ENCODE measurements around the gene MDN1. TPM values are rescaled to one million over a fixed set of nuclear protein-coding genes. Genes with fewer than 3 reads are reported as not detected.

The MDN1 gene
- total and polyA plus RNA-seq, 2 of the 4 experiments (the other 2 are of a cell fraction): 7.7 to 26.7 TPM

DNA sequence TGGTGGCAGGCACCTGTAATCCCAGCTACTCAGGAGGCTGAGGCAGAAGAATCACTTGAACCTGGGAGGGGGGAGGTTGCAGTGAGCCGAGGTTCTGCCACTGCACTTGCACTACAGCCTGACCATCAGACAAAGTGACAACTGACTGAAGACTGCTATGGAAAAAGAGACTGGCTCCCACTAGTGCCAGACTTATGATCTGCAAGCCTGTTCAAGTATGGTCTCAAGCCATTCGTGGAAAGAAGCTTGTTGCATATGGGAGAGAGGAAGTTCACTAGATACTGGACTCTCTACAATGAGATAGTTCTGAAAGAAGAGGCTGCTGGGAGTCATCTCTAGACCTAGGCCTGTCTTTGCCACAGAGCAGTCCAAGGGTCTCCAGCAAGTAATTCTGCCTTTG, 26.7 kb downstream of the MDN1 start:
- no peak overlapping the region for H2AK9ac ChIP-seq (replicated peaks; ENCODE audit: low read depth, low read length, poor library complexity)
- H3K4me3 ChIP-seq (ENCODE audit: insufficient read depth, low read depth, low read length): no peak overlapping the region
- intact Hi-C loops (cut with micrococcal nuclease) (no loop called here), dilution Hi-C loops (cut with HindIII; ENCODE audit: low sequenced_read_pairs, unreplicated experiment) (no loop called here), in situ Hi-C loops (cut with MboI; ENCODE audit: low sequenced_read_pairs) (no loop called here)
- no peaks in the 10 kb centered on the region for H3K4me1 ChIP-seq (ENCODE audit: control insufficient read depth, insufficient read depth, low read length)
- no peak overlapping the region for H2BK20ac ChIP-seq (ENCODE audit: low read depth, low read length)
- no peak overlapping the region for H2AFZ ChIP-seq (replicated peaks; ENCODE audit: low read length, poor library complexity)
- DNase-seq (peak; percentile 16), ATAC-seq (ENCODE audit: low read depth) (peak; percentile 66)
- H3K56ac ChIP-seq (ENCODE audit: extremely low read depth, insufficient read depth, low read length): no peak overlapping the region
- no peak overlapping the region for H3K27ac ChIP-seq (ENCODE audit: insufficient read depth, low read length)
- H3K9me3 ChIP-seq (ENCODE audit: control insufficient read depth, insufficient read depth, low read length): no peaks in the 10 kb centered on the region
- H3K79me1 ChIP-seq (ENCODE audit: low read depth in 1 of 2, low read length in 2 of 2): peaks cover 3 to 5% of the 10 kb centered on the region in 2 experiments; a peak in 1 of 4 replicates
- no peak overlapping the region for H3K23ac ChIP-seq (ENCODE audit: low read depth, low read length)
- H3K9ac ChIP-seq (ENCODE audit: low read depth, low read length): no peak overlapping the region
- 44% methylated on average over 1 of the region's 2 CpGs; no CpG with 5 or more reads in 1 of the 2 experiments for WGBS, 2 experiments (ENCODE audit: extremely low coverage in 2 of 2, insufficient read length in 1 of 2)
- POLR2A ChIA-PET (ENCODE audit: unreplicated experiment): no interaction called here
- H2BK120ac ChIP-seq (ENCODE audit: low read depth, low read length): no peak overlapping the region
- no peak overlapping the region for H4K5ac ChIP-seq (ENCODE audit: low read depth, low read length)
- H3K36me3 ChIP-seq (ENCODE audit: control insufficient read depth, insufficient read depth, low read length): peaks cover 10% of the 10 kb centered on the region
- H3K18ac ChIP-seq (ENCODE audit: low read depth, low read length): no peak overlapping the region
- no peak overlapping the region for H2AK5ac ChIP-seq (ENCODE audit: low read depth, low read length)
- no peak overlapping the region for H3K14ac ChIP-seq (replicated peaks; ENCODE audit: low read depth, low read length)
- no peak overlapping the region for H2BK5ac ChIP-seq (ENCODE audit: low read depth, low read length, poor library complexity, severe bottlenecking)
- H4K20me1 ChIP-seq (ENCODE audit: insufficient read depth, low read length): no peaks in the 10 kb centered on the region
- BruUV-seq (replicated peaks): no TSS peak
- H4K8ac ChIP-seq (ENCODE audit: low read depth in 2 of 2, low read length in 2 of 2): no peak overlapping the region
- H3K4me2 ChIP-seq (ENCODE audit: low read depth, low read length): no peak overlapping the region
- no peak overlapping the region for H4K91ac ChIP-seq (ENCODE audit: insufficient read depth, low read depth, low read length)
- no peaks in the 10 kb centered on the region for H3K9me1 ChIP-seq (ENCODE audit: insufficient read depth, low read length)
- no peak overlapping the region for H2BK15ac ChIP-seq (ENCODE audit: low read depth, low read length)
- H3K27me3 ChIP-seq (ENCODE audit: control insufficient read depth, insufficient read depth, low read length): no peaks in the 10 kb centered on the region
- CTCF ChIA-PET: interaction anchor here (0.6 to 1.6 kb wide), 4 partner anchors 12 to 67 kb away, joined by 3 to 5 read pairs (median 4); no protein-coding TSS in a partner anchor
- no peak for TF ChIP-seq CHD1 (IDR thresholded peaks at IDR 0.05; ENCODE audit: low read depth, low read length)
- TF ChIP-seq, protein P1, sequence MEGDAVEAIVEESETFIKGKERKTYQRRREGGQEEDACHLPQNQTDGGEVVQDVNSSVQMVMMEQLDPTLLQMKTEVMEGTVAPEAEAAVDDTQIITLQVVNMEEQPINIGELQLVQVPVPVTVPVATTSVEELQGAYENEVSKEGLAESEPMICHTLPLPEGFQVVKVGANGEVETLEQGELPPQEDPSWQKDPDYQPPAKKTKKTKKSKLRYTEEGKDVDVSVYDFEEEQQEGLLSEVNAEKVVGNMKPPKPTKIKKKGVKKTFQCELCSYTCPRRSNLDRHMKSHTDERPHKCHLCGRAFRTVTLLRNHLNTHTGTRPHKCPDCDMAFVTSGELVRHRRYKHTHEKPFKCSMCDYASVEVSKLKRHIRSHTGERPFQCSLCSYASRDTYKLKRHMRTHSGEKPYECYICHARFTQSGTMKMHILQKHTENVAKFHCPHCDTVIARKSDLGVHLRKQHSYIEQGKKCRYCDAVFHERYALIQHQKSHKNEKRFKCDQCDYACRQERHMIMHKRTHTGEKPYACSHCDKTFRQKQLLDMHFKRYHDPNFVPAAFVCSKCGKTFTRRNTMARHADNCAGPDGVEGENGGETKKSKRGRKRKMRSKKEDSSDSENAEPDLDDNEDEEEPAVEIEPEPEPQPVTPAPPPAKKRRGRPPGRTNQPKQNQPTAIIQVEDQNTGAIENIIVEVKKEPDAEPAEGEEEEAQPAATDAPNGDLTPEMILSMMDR (conservative IDR thresholded peaks at IDR 0.05; ENCODE audit: low read depth, low read length): peak; percentile 19; the same call in 1 of the 2 replicates
- H3K4ac ChIP-seq (ENCODE audit: low read depth, low read length): no peak overlapping the region
